Liver (tissue), 3 donors: ENCODE measurements around the gene MCL1.

Experiments used
- CTCF ChIP-seq: fragments of 150-350 bp; IDR thresholded peaks from 2 replicates; pipeline ENCODE4 v1.5.1; 2017; ENCODE audit warnings: improper control_type of control experiment, low read depth, low read length; ENCODE audit not compliant: missing input control
- FOXA1 ChIP-seq: IDR thresholded peaks from 2 replicates; pipeline ENCODE4 v1.6.1; 2016; ENCODE audit warnings: antibody characterized with exemption
- JUND ChIP-seq, 2 donors: IDR thresholded peaks; 2 replicates each; pipeline ENCODE4 v1.6.1; 2016; ENCODE audit warnings: antibody characterized with exemption in 2 of 2
- RAD21 ChIP-seq, 2 donors: IDR thresholded peaks; 2 replicates each; pipeline ENCODE4 v1.6.1; 2016; ENCODE audit warnings: antibody characterized with exemption in 2 of 2, mild to moderate bottlenecking in 2 of 2
- SP1 ChIP-seq: IDR thresholded peaks from 2 replicates; pipeline ENCODE4 v1.6.1; 2018; ENCODE audit warnings: antibody characterized with exemption, mild to moderate bottlenecking
- TAF1 ChIP-seq: conservative IDR thresholded peaks from 2 replicates; pipeline ENCODE4 v1.6.1; 2016; ENCODE audit warnings: antibody characterized with exemption, mild to moderate bottlenecking
- YY1 ChIP-seq: IDR thresholded peaks from 2 replicates; pipeline ENCODE4 v1.6.1; 2016; ENCODE audit warnings: antibody characterized with exemption, mild to moderate bottlenecking
- TF ChIP-seq, protein P1 (sequence below): IDR thresholded peaks from 2 replicates; pipeline ENCODE4 v1.6.1; 2016; ENCODE audit warnings: antibody characterized with exemption
- TF ChIP-seq, protein P2 (sequence below): IDR thresholded peaks from 2 replicates; pipeline ENCODE4 v1.6.1; 2016; ENCODE audit warnings: antibody characterized with exemption, mild to moderate bottlenecking
- donor health status: healthy.
- donor health status: healthy.

- TF ChIP-seq CTCF: no peak
- TF ChIP-seq, protein P1, sequence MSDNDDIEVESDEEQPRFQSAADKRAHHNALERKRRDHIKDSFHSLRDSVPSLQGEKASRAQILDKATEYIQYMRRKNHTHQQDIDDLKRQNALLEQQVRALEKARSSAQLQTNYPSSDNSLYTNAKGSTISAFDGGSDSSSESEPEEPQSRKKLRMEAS: peak; percentile 17
- TF ChIP-seq TAF1: peak; percentile 26
- peak; percentile 88 for TF ChIP-seq YY1
- no peak for TF ChIP-seq FOXA1
- TF ChIP-seq JUND (IDR thresholded peaks at IDR 0.05): peak; percentile 98 to 99
- no peak for TF ChIP-seq SP1
- TF ChIP-seq RAD21 (IDR thresholded peaks at IDR 0.05): peak in 1 of 2 donors; percentile 34
- TF ChIP-seq, protein P2, sequence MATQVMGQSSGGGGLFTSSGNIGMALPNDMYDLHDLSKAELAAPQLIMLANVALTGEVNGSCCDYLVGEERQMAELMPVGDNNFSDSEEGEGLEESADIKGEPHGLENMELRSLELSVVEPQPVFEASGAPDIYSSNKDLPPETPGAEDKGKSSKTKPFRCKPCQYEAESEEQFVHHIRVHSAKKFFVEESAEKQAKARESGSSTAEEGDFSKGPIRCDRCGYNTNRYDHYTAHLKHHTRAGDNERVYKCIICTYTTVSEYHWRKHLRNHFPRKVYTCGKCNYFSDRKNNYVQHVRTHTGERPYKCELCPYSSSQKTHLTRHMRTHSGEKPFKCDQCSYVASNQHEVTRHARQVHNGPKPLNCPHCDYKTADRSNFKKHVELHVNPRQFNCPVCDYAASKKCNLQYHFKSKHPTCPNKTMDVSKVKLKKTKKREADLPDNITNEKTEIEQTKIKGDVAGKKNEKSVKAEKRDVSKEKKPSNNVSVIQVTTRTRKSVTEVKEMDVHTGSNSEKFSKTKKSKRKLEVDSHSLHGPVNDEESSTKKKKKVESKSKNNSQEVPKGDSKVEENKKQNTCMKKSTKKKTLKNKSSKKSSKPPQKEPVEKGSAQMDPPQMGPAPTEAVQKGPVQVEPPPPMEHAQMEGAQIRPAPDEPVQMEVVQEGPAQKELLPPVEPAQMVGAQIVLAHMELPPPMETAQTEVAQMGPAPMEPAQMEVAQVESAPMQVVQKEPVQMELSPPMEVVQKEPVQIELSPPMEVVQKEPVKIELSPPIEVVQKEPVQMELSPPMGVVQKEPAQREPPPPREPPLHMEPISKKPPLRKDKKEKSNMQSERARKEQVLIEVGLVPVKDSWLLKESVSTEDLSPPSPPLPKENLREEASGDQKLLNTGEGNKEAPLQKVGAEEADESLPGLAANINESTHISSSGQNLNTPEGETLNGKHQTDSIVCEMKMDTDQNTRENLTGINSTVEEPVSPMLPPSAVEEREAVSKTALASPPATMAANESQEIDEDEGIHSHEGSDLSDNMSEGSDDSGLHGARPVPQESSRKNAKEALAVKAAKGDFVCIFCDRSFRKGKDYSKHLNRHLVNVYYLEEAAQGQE: no peak
Observed at GRCh38 chr1:150578272-150579109, 919 bp downstream of the MCL1 start.
